HepG2 (cell line): ENCODE data around the gene EIF4G3. TPM values are rescaled to one million over a fixed set of nuclear protein-coding genes. Genes with fewer than 3 reads are reported as not detected.

ENCODE experiments used
- ADNP ChIP-seq: sonication (generic); formaldehyde crosslinking; IDR thresholded peaks from 2 replicates; pipeline ENCODE4 v1.4.0; 2020; ENCODE audit warnings: missing genetic modification reagents
- EEA1 ChIP-seq: sonication (generic); formaldehyde crosslinking; IDR thresholded peaks from 2 replicates; pipeline ENCODE4 v1.5.1; 2020; ENCODE audit warnings: mild to moderate bottlenecking, missing genetic modification reagents, borderline replicate concordance
- FOXO1 ChIP-seq: sonication (generic); formaldehyde crosslinking; IDR thresholded peaks from 2 replicates; pipeline ENCODE4 v1.4.0; 2020; ENCODE audit warnings: missing genetic modification reagents
- GABPA ChIP-seq, 2 experiments: IDR thresholded peaks; 2 replicates each; pipeline ENCODE4 v1.6.1; 2011 to 2016; ENCODE audit warnings: low read depth in 2 of 2, low read length in 1 of 2, missing biosample characterization in 1 of 2, missing genetic modification characterization in 1 of 2
- HDAC2 ChIP-seq: sonication (generic); formaldehyde crosslinking; IDR thresholded peaks from 2 replicates; pipeline ENCODE4 v1.4.0; 2020; ENCODE audit warnings: missing genetic modification reagents
- HOXA9 ChIP-seq: sonication (generic); formaldehyde crosslinking; IDR thresholded peaks from 2 replicates; pipeline ENCODE4 v1.8.1; 2022; ENCODE audit warnings: missing genetic modification reagents, mild to moderate bottlenecking, moderate library complexity, borderline replicate concordance
- IRF2 ChIP-seq: IDR thresholded peaks from 2 replicates; pipeline ENCODE4 v1.6.1; 2018; ENCODE audit warnings: missing genetic modification reagents, missing compliant biosample characterization
- MAFF ChIP-seq: IDR thresholded peaks from 2 replicates; pipeline ENCODE4 v1.6.1; 2011; ENCODE audit warnings: low read depth, low read length, improper control_type of control experiment
- MAFG ChIP-seq: sonication (generic); formaldehyde crosslinking; IDR thresholded peaks from 2 replicates; pipeline ENCODE4 v1.5.1; 2020; ENCODE audit warnings: mild to moderate bottlenecking, missing genetic modification reagents
- ZBTB20 ChIP-seq: sonication (generic); formaldehyde crosslinking; IDR thresholded peaks from 2 replicates; pipeline ENCODE4 v1.8.1; 2023; ENCODE audit warnings: missing genetic modification reagents, low read depth, mild to moderate bottlenecking, borderline replicate concordance
- ZNF234 ChIP-seq: sonication (generic); formaldehyde crosslinking; conservative IDR thresholded peaks from 2 replicates; pipeline ENCODE4 v1.5.1; 2020; ENCODE audit warnings: mild to moderate bottlenecking, missing genetic modification reagents
- ZNF34 ChIP-seq: sonication (generic); formaldehyde crosslinking; IDR thresholded peaks from 2 replicates; pipeline ENCODE4 v1.4.0; 2020; ENCODE audit warnings: mild to moderate bottlenecking, missing genetic modification reagents, borderline replicate concordance
- ZNF354B ChIP-seq: sonication (generic); formaldehyde crosslinking; IDR thresholded peaks from 2 replicates; pipeline ENCODE4 v1.8.0; 2022; ENCODE audit warnings: mild to moderate bottlenecking, missing genetic modification reagents
- ZNF567 ChIP-seq: sonication (generic); formaldehyde crosslinking; IDR thresholded peaks from 2 replicates; pipeline ENCODE4 v1.8.1; 2023; ENCODE audit warnings: mild to moderate bottlenecking, missing genetic modification reagents, borderline replicate concordance
- ZNF772 ChIP-seq: sonication (generic); formaldehyde crosslinking; IDR thresholded peaks from 2 replicates; pipeline ENCODE4 v1.5.0; 2020; ENCODE audit warnings: mild to moderate bottlenecking, missing genetic modification reagents
- ZSCAN31 ChIP-seq: sonication (generic); formaldehyde crosslinking; IDR thresholded peaks from 2 replicates; pipeline ENCODE4 v1.5.0; 2020; ENCODE audit warnings: low read depth, mild to moderate bottlenecking, missing genetic modification reagents
- polyA plus RNA-seq, 8 experiments: library from polyadenylated mRNA; depleted of rRNA in 3 of 8; stranded (reverse) in 7 of 8; unstranded in 1 of 8; fragments of >200 nt; fragmentation: Illumina TruSeq in 4 of 8; extraction: Trizol in 4 of 8; gene quantifications; 2 replicates each; pipeline versions ENCODE4 v1.2.1 to v1.2.3, GENCODE V29; 2011 to 2016; ENCODE audit warnings: low read depth in 4 of 8, missing spikeins in 1 of 8, mixed read lengths in 1 of 8; ENCODE audit not compliant: insufficient read depth in 1 of 8
- total RNA-seq, 5 experiments: library from RNA; depleted of rRNA; stranded (reverse); fragments of >200 nt; fragmentation: Illumina TruSeq; extraction: Trizol; gene quantifications; 2 replicates each; pipeline ENCODE4 v1.2.3, GENCODE V29; 2016; ENCODE audit warnings: low read depth in 1 of 5
- TF ChIP-seq, protein P1 (sequence below): sonication (generic); formaldehyde crosslinking; IDR thresholded peaks from 2 replicates; pipeline ENCODE4 v1.5.1; 2020; ENCODE audit warnings: mild to moderate bottlenecking, missing genetic modification reagents
- TF ChIP-seq, protein P2 (sequence below): sonication (generic); formaldehyde crosslinking; IDR thresholded peaks from one replicate; pipeline ENCODE4 v1.5.1; 2020; ENCODE audit warnings: mild to moderate bottlenecking, missing genetic modification reagents; ENCODE audit errors: not compliant biosample characterization

EIF4G3 gene
- total and polyA plus RNA-seq, 2 of the 13 experiments (the other 11 are each of a cell fraction or from before 2014, with no cell fraction given), result 22.2 to 27.6 TPM

DNA sequence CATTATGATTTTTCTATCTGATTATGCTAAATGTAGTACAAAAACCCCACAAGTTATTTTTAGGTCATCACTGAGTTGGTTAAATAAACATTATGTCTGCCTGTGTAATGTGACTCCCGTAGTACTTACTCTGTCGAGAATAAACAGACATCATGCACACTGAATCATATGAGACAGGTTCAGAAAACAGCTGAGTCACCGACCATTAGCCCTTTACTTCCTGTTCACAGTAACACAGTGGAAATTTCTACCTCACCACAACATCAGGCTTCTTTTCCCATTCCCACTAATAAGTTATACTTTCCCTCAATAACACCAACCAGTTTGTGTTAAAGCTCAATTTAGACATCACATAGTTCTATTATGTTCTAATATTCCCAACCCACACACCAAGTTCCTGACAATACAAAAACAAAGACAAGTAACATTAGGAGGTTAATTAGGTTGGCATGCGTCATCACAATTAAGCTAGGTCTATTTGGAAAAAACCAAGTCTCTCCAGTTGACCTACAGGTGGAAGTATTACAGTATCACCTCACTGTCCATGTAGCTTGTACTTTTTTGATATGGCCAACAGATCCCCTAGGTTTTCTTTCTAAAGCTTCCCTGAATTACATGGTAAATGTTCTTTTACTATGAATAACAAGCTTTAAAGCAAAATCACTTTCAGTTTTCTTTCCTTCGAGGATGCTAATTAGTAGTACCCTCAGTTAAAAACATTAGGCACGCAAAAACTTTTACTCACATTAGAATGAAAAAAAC lies 154.2 kb downstream of the EIF4G3 start (continued):
- TF ChIP-seq EEA1 (no peak), ZNF234 (CRISPR knock-in tag) (no peak), ZNF34 (CRISPR knock-in tag) (0 out of 2 replicates have a peak, but pooled peaks have one; percentile 31), ZNF567 (CRISPR knock-in tag) (0 out of 2 replicates have a peak, but pooled peaks have one; percentile 54), ZNF772 (CRISPR knock-in tag) (peak; percentile 51; the same call in 1 of the 2 replicates), ZNF354B (no peak), IRF2 (CRISPR knock-in tag) (peak; percentile 90), MAFF (peak; percentile 94), MAFG (CRISPR knock-in tag) (peak; percentile 92), FOXO1 (CRISPR knock-in tag) (peak; percentile 76; the same call in 1 of the 2 replicates), ADNP (CRISPR knock-in tag) (no peak), ZSCAN31 (CRISPR knock-in tag) (no peak), GABPA (IDR thresholded peaks at IDR 0.05; ENCODE audit: low read depth, low read length) (no peak), GABPA (CRISPR knock-in tag; IDR thresholded peaks at IDR 0.05; ENCODE audit: low read depth) (peak; percentile 77; the same call in 1 of the 2 replicates), HOXA9 (CRISPR knock-in tag) (no peak), HDAC2 (CRISPR knock-in tag) (peak; percentile 79), ZBTB20 (no peak)
- TF ChIP-seq, protein P1, sequence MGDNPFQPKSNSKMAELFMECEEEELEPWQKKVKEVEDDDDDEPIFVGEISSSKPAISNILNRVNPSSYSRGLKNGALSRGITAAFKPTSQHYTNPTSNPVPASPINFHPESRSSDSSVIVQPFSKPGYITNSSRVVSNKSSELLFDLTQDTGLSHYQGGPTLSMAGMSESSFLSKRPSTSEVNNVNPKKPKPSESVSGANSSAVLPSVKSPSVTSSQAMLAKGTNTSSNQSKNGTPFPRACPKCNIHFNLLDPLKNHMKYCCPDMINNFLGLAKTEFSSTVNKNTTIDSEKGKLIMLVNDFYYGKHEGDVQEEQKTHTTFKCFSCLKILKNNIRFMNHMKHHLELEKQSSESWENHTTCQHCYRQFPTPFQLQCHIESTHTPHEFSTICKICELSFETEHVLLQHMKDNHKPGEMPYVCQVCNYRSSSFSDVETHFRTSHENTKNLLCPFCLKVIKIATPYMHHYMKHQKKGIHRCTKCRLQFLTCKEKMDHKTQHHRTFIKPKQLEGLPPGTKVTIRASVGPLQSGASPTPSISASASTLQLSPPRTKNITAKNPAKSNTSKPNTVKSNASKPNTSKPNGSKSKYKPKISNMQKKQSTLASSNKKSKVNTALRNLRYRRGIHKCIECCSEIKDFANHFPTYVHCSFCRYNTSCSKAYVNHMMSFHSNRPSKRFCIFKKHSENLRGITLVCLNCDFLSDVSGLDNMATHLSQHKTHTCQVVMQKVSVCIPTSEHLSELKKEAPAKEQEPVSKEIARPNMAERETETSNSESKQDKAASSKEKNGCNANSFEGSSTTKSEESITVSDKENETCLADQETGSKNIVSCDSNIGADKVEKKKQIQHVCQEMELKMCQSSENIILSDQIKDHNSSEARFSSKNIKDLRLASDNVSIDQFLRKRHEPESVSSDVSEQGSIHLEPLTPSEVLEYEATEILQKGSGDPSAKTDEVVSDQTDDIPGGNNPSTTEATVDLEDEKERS (CRISPR knock-in tag), result no peak
- TF ChIP-seq, protein P2, sequence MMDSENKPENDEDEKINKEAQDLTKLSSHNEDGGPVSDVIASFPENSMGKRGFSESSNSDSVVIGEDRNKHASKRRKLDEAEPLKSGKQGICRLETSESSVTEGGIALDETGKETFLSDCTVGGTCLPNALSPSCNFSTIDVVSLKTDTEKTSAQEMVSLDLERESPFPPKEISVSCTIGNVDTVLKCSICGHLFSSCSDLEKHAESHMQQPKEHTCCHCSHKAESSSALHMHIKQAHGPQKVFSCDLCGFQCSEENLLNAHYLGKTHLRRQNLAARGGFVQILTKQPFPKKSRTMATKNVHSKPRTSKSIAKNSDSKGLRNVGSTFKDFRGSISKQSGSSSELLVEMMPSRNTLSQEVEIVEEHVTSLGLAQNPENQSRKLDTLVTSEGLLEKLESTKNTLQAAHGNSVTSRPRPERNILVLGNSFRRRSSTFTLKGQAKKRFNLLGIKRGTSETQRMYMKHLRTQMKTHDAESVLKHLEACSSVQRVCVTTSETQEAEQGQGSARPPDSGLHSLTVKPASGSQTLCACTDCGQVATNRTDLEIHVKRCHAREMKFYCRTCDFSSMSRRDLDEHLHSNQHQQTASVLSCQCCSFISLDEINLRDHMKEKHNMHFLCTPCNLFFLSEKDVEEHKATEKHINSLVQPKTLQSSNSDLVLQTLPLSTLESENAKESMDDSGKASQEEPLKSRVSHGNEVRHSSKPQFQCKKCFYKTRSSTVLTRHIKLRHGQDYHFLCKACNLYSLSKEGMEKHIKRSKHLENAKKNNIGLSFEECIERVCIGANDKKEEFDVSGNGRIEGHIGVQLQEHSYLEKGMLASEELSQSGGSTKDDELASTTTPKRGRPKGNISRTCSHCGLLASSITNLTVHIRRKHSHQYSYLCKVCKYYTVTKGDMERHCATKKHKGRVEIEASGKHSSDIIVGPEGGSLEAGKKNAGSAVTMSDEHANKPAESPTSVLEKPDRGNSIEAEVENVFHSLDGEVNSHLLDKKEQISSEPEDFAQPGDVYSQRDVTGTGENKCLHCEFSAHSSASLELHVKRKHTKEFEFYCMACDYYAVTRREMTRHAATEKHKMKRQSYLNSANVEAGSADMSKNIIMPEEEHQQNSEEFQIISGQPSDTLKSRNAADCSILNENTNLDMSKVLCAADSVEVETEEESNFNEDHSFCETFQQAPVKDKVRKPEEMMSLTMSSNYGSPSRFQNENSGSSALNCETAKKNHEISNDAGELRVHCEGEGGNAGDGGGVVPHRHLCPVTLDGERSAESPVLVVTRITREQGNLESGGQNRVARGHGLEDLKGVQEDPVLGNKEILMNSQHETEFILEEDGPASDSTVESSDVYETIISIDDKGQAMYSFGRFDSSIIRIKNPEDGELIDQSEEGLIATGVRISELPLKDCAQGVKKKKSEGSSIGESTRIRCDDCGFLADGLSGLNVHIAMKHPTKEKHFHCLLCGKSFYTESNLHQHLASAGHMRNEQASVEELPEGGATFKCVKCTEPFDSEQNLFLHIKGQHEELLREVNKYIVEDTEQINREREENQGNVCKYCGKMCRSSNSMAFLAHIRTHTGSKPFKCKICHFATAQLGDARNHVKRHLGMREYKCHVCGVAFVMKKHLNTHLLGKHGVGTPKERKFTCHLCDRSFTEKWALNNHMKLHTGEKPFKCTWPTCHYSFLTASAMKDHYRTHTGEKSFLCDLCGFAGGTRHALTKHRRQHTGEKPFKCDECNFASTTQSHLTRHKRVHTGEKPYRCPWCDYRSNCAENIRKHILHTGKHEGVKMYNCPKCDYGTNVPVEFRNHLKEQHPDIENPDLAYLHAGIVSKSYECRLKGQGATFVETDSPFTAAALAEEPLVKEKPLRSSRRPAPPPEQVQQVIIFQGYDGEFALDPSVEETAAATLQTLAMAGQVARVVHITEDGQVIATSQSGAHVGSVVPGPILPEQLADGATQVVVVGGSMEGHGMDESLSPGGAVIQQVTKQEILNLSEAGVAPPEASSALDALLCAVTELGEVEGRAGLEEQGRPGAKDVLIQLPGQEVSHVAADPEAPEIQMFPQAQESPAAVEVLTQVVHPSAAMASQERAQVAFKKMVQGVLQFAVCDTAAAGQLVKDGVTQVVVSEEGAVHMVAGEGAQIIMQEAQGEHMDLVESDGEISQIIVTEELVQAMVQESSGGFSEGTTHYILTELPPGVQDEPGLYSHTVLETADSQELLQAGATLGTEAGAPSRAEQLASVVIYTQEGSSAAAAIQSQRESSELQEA (CRISPR knock-in tag), result no peak
